Measurements from ENCODE around the gene KCNIP4. TPM values are rescaled to one million over a fixed set of nuclear protein-coding genes. Genes with fewer than 3 reads are reported as not detected.

The KCNIP4 gene
- not detected in 2 replicates for total RNA-seq

DNA sequence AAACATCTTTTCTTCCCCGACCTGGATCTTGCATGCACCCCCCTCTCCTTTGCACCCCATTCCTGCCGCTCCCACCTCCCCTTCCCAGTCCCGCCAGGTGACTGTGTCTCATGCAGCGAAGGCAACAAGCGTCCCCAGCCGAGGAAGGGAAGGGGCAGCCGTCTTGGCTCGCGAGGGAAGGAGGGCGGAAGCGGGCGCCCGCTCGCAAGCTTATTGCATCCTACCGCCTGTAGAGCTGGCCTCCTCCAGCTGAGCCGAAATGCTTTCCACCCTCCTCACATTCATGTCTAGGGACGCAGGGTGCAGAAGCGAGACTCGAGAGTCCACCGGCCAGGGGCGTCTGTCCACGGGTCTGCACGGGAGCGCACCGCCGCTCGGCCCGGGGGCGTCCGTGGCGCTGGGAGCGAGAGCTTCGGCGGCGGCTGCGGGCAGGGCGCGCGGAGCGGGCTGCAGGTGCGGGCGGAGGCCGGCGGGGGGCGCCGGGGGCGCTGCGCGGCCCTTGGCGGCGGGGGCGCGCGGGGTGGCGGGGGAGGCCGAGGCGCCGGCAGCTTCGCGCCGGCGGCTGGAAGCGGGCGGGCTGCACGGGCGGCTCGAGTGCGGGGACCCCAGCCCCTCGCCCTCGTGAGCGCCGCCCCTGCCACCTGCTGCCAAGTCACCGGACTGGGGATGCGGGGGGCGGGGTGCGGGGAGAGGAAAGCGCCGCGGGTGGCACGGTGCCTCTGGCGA is at the start of gene KCNIP4:
KCNIP4 (minus strand) TSS at position 426 of the 726 bp plus-strand sequence.

DNA sequence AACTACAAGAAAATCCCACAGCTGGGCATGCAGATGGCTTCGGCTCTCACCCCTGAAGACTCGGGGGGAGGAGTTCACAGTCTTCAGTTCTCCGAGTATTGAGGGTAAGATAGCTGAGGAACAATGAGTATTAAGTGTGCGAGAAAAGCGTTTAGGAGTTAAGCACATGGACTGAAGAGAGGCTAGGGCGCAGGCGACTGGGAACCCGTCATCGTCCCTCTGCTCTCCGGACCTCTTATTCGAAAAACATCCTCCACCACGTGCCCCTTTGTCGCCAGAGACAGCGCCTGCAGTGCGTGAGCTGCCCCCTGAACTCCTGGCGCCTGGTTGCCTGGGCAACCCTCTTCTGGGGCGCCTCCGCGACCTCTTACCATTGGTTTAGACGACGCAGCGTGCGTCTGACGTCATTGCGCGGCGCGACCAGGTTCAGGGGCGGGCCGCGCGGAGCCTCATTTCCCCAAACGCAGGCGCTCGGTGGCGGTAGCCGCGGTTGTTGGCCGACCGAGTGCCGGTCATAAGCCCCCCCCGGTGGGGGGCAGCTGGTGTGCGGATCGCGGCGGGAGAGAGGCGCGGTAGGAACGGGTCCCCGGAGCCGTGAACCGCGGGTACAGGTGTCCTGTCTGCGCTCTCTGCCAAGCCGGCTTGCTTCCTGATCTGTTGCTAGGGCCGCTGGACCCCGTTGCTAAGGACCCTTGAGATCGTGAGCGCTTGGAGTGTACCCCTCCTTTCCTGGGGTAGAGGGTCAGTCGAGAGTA is 1248.4 kb downstream of the KCNIP4 start, which contains the start of gene PACRGL:
PACRGL (plus strand) TSS at position 452 of the 755 bp plus-strand sequence. CDS start 4,024 bp downstream, outside the sequence.

Measured in aortic smooth muscle cell (primary cell).